Naive thymus-derived CD4-positive, alpha-beta T cell (primary cell): ENCODE measurements around the gene PTGFRN. TPM values are rescaled to one million over a fixed set of nuclear protein-coding genes. Genes with fewer than 3 reads are reported as not detected.

Experiments
- ATAC-seq: fragments of 150-1000 bp; cut with Tn5 transposase; 2 replicates; pipeline ENCODE4 v1.10.0; 2021; ENCODE audit warnings: mild to moderate bottlenecking, moderate library complexity
- CTCF ChIA-PET: fragments of 350-600 bp; sonication (Branson Sonifier 250); formaldehyde crosslinking; loops from one replicate; lab custom pipeline; 2021; ENCODE audit warnings: antibody characterized with exemption; lab: Charles Lee
- POLR2A ChIA-PET: fragments of 350-600 bp; sonication (Branson Sonifier 250); formaldehyde crosslinking; loops from one replicate; lab custom pipeline; 2021; ENCODE audit warnings: antibody characterized with exemption, inconsistent platforms; lab: Charles Lee
- DNase-seq, 9 donors: peaks; one replicate each; pipeline versions ENCODE4 v3.0.0 to v3.0.0-alpha.2; 2020 to 2022; ENCODE audit warnings: mixed read lengths in 1 of 9
- H3K27ac ChIP-seq: one replicate; pipeline ENCODE4 v1.7.0; 2013; ENCODE audit warnings: mild to moderate bottlenecking, low read depth, low read length, moderate library complexity
- H3K27me3 ChIP-seq, 2 donors: one replicate each; pipeline ENCODE4 v1.7.0; 2013; ENCODE audit warnings: low read length in 2 of 2, mild to moderate bottlenecking in 2 of 2, moderate library complexity in 2 of 2; ENCODE audit not compliant: control insufficient read depth in 2 of 2, insufficient read depth in 2 of 2
- H3K36me3 ChIP-seq, 3 experiments: 1 replicate in 2 of 3; 2 replicates in 1 of 3; pipeline ENCODE4 v1.7.0; 2013; ENCODE audit warnings: low read length in 3 of 3, mild to moderate bottlenecking in 3 of 3, moderate library complexity in 1 of 3; ENCODE audit not compliant: insufficient read depth in 3 of 3, control insufficient read depth in 2 of 3
- H3K4me1 ChIP-seq, 2 donors: one replicate each; pipeline ENCODE4 v1.7.0; 2013; ENCODE audit warnings: low read length in 2 of 2, mild to moderate bottlenecking in 2 of 2, moderate library complexity in 1 of 2; ENCODE audit not compliant: control insufficient read depth in 2 of 2, insufficient read depth in 2 of 2
- H3K4me3 ChIP-seq: 2 replicates; pipeline ENCODE4 v1.7.0; 2013; ENCODE audit warnings: mild to moderate bottlenecking, low read length
- H3K9me3 ChIP-seq, 3 experiments: 1 replicate in 2 of 3; 2 replicates in 1 of 3; pipeline ENCODE4 v1.7.0; 2013; ENCODE audit warnings: low read length in 3 of 3; ENCODE audit not compliant: control insufficient read depth in 2 of 3
- H3K27ac Mint-ChIP-seq, 9 donors: one replicate each; pipeline ENCODE4 v1.8.0; 2020 to 2022; ENCODE audit warnings: mixed read lengths in 9 of 9, mild to moderate bottlenecking in 8 of 9, moderate library complexity in 5 of 9, inconsistent platforms in 2 of 9
- H3K27me3 Mint-ChIP-seq, 5 donors: one replicate each; pipeline ENCODE4 v1.8.0; 2021 to 2022; ENCODE audit warnings: mixed read lengths in 5 of 5, mild to moderate bottlenecking in 1 of 5
- H3K36me3 Mint-ChIP-seq, 5 donors: one replicate each; pipeline ENCODE4 v1.8.0; 2020 to 2022; ENCODE audit warnings: mixed read lengths in 5 of 5, mild to moderate bottlenecking in 3 of 5, inconsistent platforms in 1 of 5
- H3K4me1 Mint-ChIP-seq, 7 donors: one replicate each; pipeline ENCODE4 v1.8.0; 2020 to 2022; ENCODE audit warnings: mixed read lengths in 7 of 7, mild to moderate bottlenecking in 3 of 7, inconsistent platforms in 1 of 7
- H3K4me3 Mint-ChIP-seq, 10 donors: one replicate each; pipeline ENCODE4 v1.8.0; 2020 to 2022; ENCODE audit warnings: mild to moderate bottlenecking in 10 of 10, mixed read lengths in 10 of 10, moderate library complexity in 6 of 10, inconsistent platforms in 2 of 10
- H3K9me3 Mint-ChIP-seq, 11 donors: one replicate each; pipeline ENCODE4 v1.8.0; 2020 to 2022; ENCODE audit warnings: mixed read lengths in 11 of 11, mild to moderate bottlenecking in 4 of 11, inconsistent platforms in 1 of 11, moderate library complexity in 1 of 11
- intact Hi-C, 2 donors: fragments of 100-400 bp; cut with micrococcal nuclease; formaldehyde crosslinking; loops; one replicate each; pipeline ENCODE4 v1.15.1; 2023
- polyA plus RNA-seq, 2 donors: library from polyadenylated mRNA; unstranded; fragments of 300-500 nt; fragmentation: Illumina TruSeq; gene quantifications; one replicate each; pipeline ENCODE4 v1.2.3, GENCODE V29; 2021
- total RNA-seq, 6 experiments: library from RNA in 5 of 6; stranded (reverse) in 5 of 6; gene quantifications; 1 replicate in 5 of 6; 2 replicates in 1 of 6; pipeline ENCODE4 v1.2.3 and lab custom pipeline; 2021 to 2026

The PTGFRN gene
- total and polyA plus RNA-seq, 7 experiments from 2014 or later = 0.22 to 5.6 (median 1.2) TPM

DNA sequence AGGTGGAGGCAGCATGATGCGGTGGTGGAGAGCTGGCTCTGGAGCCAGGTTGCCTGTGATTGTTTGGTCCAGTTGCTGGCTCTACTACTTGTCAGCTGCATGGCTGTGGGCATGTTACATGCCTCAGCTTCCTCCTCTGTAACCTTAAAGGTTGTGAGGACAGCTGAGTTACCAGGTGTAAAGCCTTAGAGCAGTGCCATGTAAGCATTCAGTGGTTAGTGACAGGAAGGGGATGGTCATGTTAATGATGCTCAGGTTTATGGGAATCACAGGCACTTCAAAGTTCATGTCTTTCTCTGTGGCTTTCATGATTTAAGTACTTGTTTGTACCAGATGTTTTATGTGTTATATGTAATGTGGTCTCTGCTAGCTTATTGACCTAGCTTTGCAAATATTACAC lies 32.6 kb downstream of the PTGFRN start:
- Histone ChIP-seq H3K9me3 (no peaks in the 10 kb centered on the region), H3K27me3 (no peaks in the 10 kb centered on the region), H3K36me3 (no peaks in the 10 kb centered on the region), H3K4me1 (peaks cover 0 to 3% of the 10 kb centered on the region in 2 donors), H3K4me3 (no peak overlapping the region), H3K27ac (no peak overlapping the region)
- CTCF ChIA-PET = interaction anchor here (1.1 kb wide), 1 partner anchor 8 kb away, joined by 4 read pairs; no protein-coding TSS in a partner anchor
- ATAC-seq (peak; percentile 69), DNase-seq (peak in 4 of 9 donors; percentile 20 to 54 (median 36))
- H3K9me3 Mint-ChIP-seq = no peaks in the 10 kb centered on the region
- no peaks in the 10 kb centered on the region for H3K27me3 Mint-ChIP-seq
- peaks cover 8 to 39% (median 28%) of the 10 kb centered on the region in 7 donors for H3K4me1 Mint-ChIP-seq
- peaks cover 0 to 8% (median 0%) of the 10 kb centered on the region in 5 donors for H3K36me3 Mint-ChIP-seq
- peak overlapping the region in 2 of 10 donors; percentile 29 to 42 for H3K4me3 Mint-ChIP-seq
- intact Hi-C loops = no loop called here
- H3K27ac Mint-ChIP-seq = peak overlapping the region in 6 of 9 donors; percentile 8 to 80 (median 48)
- POLR2A ChIA-PET = interaction anchor here (1.8 kb wide), 1 partner anchor 117 kb away, joined by 4 read pairs; the partner anchor contains the start of gene TTF2

DNA sequence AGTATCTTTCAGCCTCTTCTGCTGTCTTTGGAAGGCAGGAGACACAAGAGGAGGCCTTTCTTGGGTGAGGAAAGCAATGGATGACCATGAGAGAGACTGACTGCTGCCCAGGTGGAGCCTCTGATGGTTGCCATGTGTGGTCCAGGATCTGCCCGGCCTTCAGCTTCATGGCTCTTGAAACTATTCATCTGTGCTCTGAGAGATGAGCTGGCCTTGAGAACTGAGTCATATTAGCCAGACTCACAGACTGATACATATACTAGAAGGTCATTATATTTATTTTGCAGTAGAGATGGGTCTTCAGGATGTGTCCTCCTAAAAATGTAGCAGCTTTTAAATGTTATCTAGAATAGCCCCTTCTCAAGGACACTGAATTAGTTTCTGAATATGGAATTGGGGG lies 33.7 kb downstream of the PTGFRN start:
- peak overlapping the region in 1 of 10 donors; percentile 18 for H3K4me3 Mint-ChIP-seq
- peaks cover 0 to 8% (median 0%) of the 10 kb centered on the region in 5 donors for H3K36me3 Mint-ChIP-seq
- intact Hi-C loops = no loop called here
- Histone ChIP-seq H3K27me3 (no peaks in the 10 kb centered on the region), H3K4me1 (peaks cover 0 to 3% of the 10 kb centered on the region in 2 donors), H3K27ac (no peak overlapping the region), H3K9me3 (no peaks in the 10 kb centered on the region), H3K36me3 (no peaks in the 10 kb centered on the region), H3K4me3 (no peak overlapping the region)
- H3K9me3 Mint-ChIP-seq = no peaks in the 10 kb centered on the region
- POLR2A ChIA-PET = no interaction called here
- no peak for ATAC-seq
- no peak for DNase-seq
- peaks cover 8 to 39% (median 28%) of the 10 kb centered on the region in 7 donors for H3K4me1 Mint-ChIP-seq
- H3K27me3 Mint-ChIP-seq = no peaks in the 10 kb centered on the region
- CTCF ChIA-PET = interaction anchor here (0.6 to 1.1 kb wide), 2 partner anchors 9 to 447 kb away, joined by 4 read pairs; no protein-coding TSS in a partner anchor
- peak overlapping the region in 4 of 9 donors; percentile 27 to 79 (median 56) for H3K27ac Mint-ChIP-seq

DNA sequence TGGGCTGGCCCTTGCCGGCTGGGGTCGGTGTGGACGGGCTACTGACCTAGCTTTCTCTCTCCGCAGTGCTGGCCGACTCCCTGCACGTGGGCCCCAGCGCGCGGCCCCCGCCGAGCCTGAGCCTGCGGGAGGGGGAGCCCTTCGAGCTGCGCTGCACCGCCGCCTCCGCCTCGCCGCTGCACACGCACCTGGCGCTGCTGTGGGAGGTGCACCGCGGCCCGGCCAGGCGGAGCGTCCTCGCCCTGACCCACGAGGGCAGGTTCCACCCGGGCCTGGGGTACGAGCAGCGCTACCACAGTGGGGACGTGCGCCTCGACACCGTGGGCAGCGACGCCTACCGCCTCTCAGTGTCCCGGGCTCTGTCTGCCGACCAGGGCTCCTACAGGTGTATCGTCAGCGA lies 34.9 kb downstream of the PTGFRN start:
- ATAC-seq = no peak
- CTCF ChIA-PET = no interaction called here
- H3K27ac Mint-ChIP-seq = peak overlapping the region in 3 of 9 donors; percentile 57 to 70 (median 68)
- H3K9me3 Mint-ChIP-seq = no peaks in the 10 kb centered on the region
- H3K4me1 Mint-ChIP-seq = peaks cover 8 to 39% (median 28%) of the 10 kb centered on the region in 7 donors
- H3K4me3 ChIP-seq = no peak overlapping the region
- H3K4me1 ChIP-seq = peaks cover 0 to 3% of the 10 kb centered on the region in 2 donors
- intact Hi-C loops = no loop called here
- H3K36me3 Mint-ChIP-seq = peaks cover 0 to 6% (median 0%) of the 10 kb centered on the region in 5 donors
- no peaks in the 10 kb centered on the region for H3K27me3 Mint-ChIP-seq
- POLR2A ChIA-PET = no interaction called here
- no peaks in the 10 kb centered on the region for H3K27me3 ChIP-seq
- DNase-seq = no peak
- no peaks in the 10 kb centered on the region for H3K9me3 ChIP-seq
- H3K27ac ChIP-seq = no peak overlapping the region
- no peak overlapping the region for H3K4me3 Mint-ChIP-seq
- H3K36me3 ChIP-seq = no peaks in the 10 kb centered on the region

DNA sequence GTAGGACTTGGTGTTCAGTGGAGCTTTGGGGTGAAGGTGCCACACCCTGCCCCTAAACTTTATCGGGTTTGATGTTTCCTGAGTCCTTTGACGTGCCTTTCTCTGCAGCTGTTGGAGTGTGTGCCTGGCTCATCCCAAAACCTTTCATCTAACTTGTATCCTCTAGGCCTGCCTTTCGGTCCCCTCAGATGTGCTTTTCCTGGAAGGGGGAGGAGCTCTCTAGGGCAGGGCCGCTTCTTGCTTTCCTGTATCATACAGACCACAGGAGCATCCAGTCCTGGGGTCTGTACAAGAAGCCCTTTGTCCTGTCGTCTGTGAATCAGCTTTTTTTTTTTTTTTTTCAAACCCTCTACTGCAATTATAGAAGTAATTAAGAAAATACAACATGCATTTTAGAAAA lies 35.7 kb downstream of the PTGFRN start:
- Mint-ChIP-seq H3K4me3 (peak overlapping the region in 1 of 10 donors; percentile 35), H3K9me3 (no peaks in the 10 kb centered on the region), H3K27me3 (no peaks in the 10 kb centered on the region), H3K27ac (peak overlapping the region; percentile 15 to 77 (median 57)), H3K4me1 (peaks cover 12 to 39% (median 28%) of the 10 kb centered on the region in 7 donors), H3K36me3 (peaks cover 0 to 13% (median 2%) of the 10 kb centered on the region in 5 donors)
- DNase-seq (no peak), ATAC-seq (no peak)
- ChIA-PET CTCF (no interaction called here), POLR2A (no interaction called here)
- Histone ChIP-seq H3K27me3 (no peaks in the 10 kb centered on the region), H3K36me3 (no peaks in the 10 kb centered on the region), H3K4me1 (peaks cover 0 to 3% of the 10 kb centered on the region in 2 donors), H3K27ac (no peak overlapping the region), H3K4me3 (no peak overlapping the region), H3K9me3 (no peaks in the 10 kb centered on the region)
- intact Hi-C loops = no loop called here

DNA sequence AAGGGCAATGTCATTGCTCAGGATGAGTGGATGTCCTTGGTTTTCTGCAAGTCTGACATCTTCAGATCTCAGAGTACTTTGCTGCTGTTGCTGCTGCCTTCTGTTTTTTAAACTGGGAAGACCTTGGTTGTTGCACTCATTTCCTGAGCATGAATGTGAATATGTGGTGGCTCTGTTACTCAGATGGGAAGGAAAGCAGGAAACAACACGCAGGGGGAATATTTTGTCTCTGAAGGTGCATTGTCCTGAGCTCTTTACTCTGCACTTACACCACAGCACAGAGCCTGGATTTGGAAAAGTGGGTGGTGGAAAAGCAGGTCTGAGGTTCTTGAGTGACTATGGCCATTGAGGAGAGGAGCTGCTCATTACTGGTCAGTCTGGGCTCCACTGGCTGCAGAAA lies 36.3 kb downstream of the PTGFRN start:
- CTCF ChIA-PET = no interaction called here
- Mint-ChIP-seq H3K36me3 (peaks cover 0 to 15% (median 2%) of the 10 kb centered on the region in 5 donors), H3K4me3 (peak overlapping the region in 1 of 10 donors; percentile 34), H3K4me1 (peaks cover 15 to 39% (median 28%) of the 10 kb centered on the region in 7 donors), H3K27me3 (no peaks in the 10 kb centered on the region), H3K9me3 (no peaks in the 10 kb centered on the region), H3K27ac (peak overlapping the region in 5 of 9 donors; percentile 4 to 75 (median 57))
- H3K4me3 ChIP-seq = no peak overlapping the region
- intact Hi-C loops = no loop called here
- no peaks in the 10 kb centered on the region for H3K36me3 ChIP-seq
- no peaks in the 10 kb centered on the region for H3K9me3 ChIP-seq
- H3K4me1 ChIP-seq = peaks cover 0 to 3% of the 10 kb centered on the region in 2 donors
- no peak overlapping the region for H3K27ac ChIP-seq
- H3K27me3 ChIP-seq = no peaks in the 10 kb centered on the region
- DNase-seq = no peak
- POLR2A ChIA-PET = no interaction called here
- ATAC-seq = no peak

DNA sequence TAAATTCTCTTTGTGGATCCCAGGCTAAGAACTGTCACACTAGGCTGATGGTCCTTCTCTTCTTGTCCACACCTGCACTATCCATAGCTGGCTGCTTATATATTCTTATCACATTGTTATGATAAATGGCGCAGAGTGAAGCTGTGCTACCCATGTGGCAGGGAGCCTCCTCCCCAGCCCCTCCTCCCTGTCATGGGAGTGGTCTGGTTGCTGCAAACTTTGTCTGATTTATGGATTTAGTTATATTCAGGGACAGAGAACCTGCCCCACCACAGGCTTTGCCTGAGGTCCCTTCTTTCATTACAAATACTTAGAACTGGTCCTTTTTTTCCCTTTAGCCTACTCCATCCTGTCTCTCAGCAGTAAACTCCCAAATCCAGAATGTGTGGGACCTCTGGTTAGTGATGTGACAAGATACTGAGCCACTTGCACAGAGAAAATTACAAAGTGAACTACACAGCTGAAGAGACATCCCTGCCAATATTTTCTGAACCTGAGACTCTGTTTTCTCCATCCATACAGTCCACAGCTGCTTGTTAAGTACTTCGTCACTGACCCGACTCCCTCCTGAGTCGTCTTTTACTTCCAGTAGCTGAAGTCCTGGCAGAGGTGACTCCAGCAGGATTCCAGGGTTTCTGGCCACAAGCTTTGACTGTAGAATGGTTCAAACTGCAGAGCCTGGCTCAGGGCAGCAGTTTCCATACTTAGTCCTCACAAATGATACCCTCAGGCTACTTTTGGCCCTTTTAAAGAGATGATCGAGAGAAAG lies 37.6 kb downstream of the PTGFRN start:
- ATAC-seq = no peak
- Histone ChIP-seq H3K4me1 (peaks cover 0 to 3% of the 10 kb centered on the region in 2 donors), H3K9me3 (no peaks in the 10 kb centered on the region), H3K4me3 (no peak overlapping the region), H3K36me3 (no peaks in the 10 kb centered on the region), H3K27me3 (no peaks in the 10 kb centered on the region), H3K27ac (no peak overlapping the region)
- no peak for DNase-seq
- peaks cover 13 to 36% (median 25%) of the 10 kb centered on the region in 7 donors for H3K4me1 Mint-ChIP-seq
- intact Hi-C loops = no loop called here
- H3K4me3 Mint-ChIP-seq = no peak overlapping the region
- no peak overlapping the region for H3K27ac Mint-ChIP-seq
- H3K9me3 Mint-ChIP-seq = no peaks in the 10 kb centered on the region
- ChIA-PET POLR2A (no interaction called here), CTCF (no interaction called here)
- H3K27me3 Mint-ChIP-seq = no peaks in the 10 kb centered on the region
- peaks cover 0 to 15% (median 2%) of the 10 kb centered on the region in 5 donors for H3K36me3 Mint-ChIP-seq
